ENCODE measurements around the gene STAU1.

DNA sequence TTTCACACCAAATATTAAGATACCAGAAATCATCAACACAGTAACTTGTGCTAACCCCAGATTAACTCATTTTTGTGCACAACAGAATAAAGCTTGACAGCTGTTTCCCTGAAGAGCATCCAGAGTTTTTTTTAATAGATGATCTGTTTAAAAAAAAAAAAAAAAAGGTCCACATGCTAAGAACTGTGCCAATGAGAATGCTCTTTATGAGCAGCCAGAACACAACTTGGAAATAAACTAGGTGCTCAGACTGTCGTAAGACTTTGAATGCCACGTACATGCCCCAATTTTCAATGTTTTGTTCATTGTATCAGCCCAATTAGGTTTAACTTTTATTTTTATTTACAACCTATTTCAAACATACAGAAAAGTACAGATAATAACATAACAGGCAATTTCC, 47.3 kb downstream of the STAU1 start:
- TF ChIP-seq EZH2 (IDR thresholded peaks at IDR 0.05; ENCODE audit: low read length) (no peak), CTCF (optimal IDR thresholded peaks at IDR 0.05 in 1 of 3, IDR thresholded peaks at IDR 0.05 in 1 of 3, conservative IDR thresholded peaks at IDR 0.05 in 1 of 3; ENCODE audit: extremely low read depth in 1 of 3, insufficient read depth in 2 of 3, low read length in 3 of 3) (no peak)
